CD14-positive monocyte (primary cell): ENCODE data around the gene HSP90AA1. TPM values are rescaled to one million over a fixed set of nuclear protein-coding genes. Genes with fewer than 3 reads are reported as not detected.

ENCODE experiments used
- DNase-seq, 3 donors: peaks; one replicate each; pipeline ENCODE4 v3.0.0-alpha.2; 2011 to 2022
- H2AFZ ChIP-seq: 2 replicates; pipeline ENCODE4 v1.6.0; 2012; ENCODE audit warnings: mild to moderate bottlenecking, low read depth, low read length, inconsistent platforms; ENCODE audit not compliant: insufficient read depth, poor library complexity, severe bottlenecking
- H3K27ac ChIP-seq, 2 donors: 1 replicate in 1 of 2; 2 replicates in 1 of 2; pipeline ENCODE4 v1.5.1; 2012 to 2013; ENCODE audit warnings: low read length in 2 of 2, control low read depth in 1 of 2, inconsistent platforms in 1 of 2, low read depth in 1 of 2, mild to moderate bottlenecking in 1 of 2
- H3K27me3 ChIP-seq, 2 donors: one replicate each; pipeline versions ENCODE4 v1.6.0 to v1.6.1; 2011 to 2013; ENCODE audit warnings: low read length in 2 of 2; ENCODE audit not compliant: control insufficient read depth in 2 of 2, insufficient read depth in 2 of 2
- H3K36me3 ChIP-seq, 2 donors: replicated peaks in 1 of 2; 1 replicate in 1 of 2; 2 replicates in 1 of 2; pipeline versions ENCODE4 v1.5.1 to v1.6.1; 2012 to 2013; ENCODE audit warnings: low read length in 2 of 2, control low read depth in 1 of 2, inconsistent platforms in 1 of 2, mild to moderate bottlenecking in 1 of 2; ENCODE audit not compliant: insufficient read depth in 2 of 2, control insufficient read depth in 1 of 2
- H3K4me1 ChIP-seq, 2 donors: 1 replicate in 1 of 2; 2 replicates in 1 of 2; pipeline versions ENCODE4 v1.5.1 to v1.6.1; 2012 to 2013; ENCODE audit warnings: low read length in 2 of 2, control low read depth in 1 of 2, inconsistent platforms in 1 of 2, mild to moderate bottlenecking in 1 of 2, moderate library complexity in 1 of 2; ENCODE audit not compliant: insufficient read depth in 2 of 2, control insufficient read depth in 1 of 2
- H3K4me2 ChIP-seq: replicated peaks from 2 replicates; pipeline ENCODE3; 2012; ENCODE audit warnings: low read length, moderate library complexity, mild to moderate bottlenecking; ENCODE audit not compliant: poor library complexity, severe bottlenecking; ENCODE audit errors: extremely low read depth
- H3K4me3 ChIP-seq, 3 experiments: fragments of 200-600 bp in 1 of 3; sonication (generic) in 1 of 3; replicated peaks in 1 of 3; 1 replicate in 2 of 3; 2 replicates in 1 of 3; pipeline ENCODE4 v1.5.1; 2011 to 2013; ENCODE audit warnings: low read length in 3 of 3, mild to moderate bottlenecking in 3 of 3, control low read depth in 2 of 3, low read depth in 2 of 3, inconsistent platforms in 1 of 3, moderate library complexity in 1 of 3
- H3K79me2 ChIP-seq: 2 replicates; pipeline ENCODE4 v1.6.0; 2012; ENCODE audit warnings: mild to moderate bottlenecking, control low read depth, inconsistent platforms, low read length, moderate library complexity; ENCODE audit not compliant: insufficient read depth
- H3K9ac ChIP-seq: 2 replicates; pipeline ENCODE4 v1.6.0; 2017; ENCODE audit warnings: low read length, mild to moderate bottlenecking; ENCODE audit not compliant: insufficient read depth, poor library complexity, severe bottlenecking
- H3K9me3 ChIP-seq, 2 donors: replicated peaks in 1 of 2; 1 replicate in 1 of 2; 2 replicates in 1 of 2; pipeline versions ENCODE4 v1.5.1 to v1.6.1; 2012 to 2013; ENCODE audit warnings: low read length in 2 of 2, control low read depth in 1 of 2; ENCODE audit not compliant: control insufficient read depth in 1 of 2, insufficient read depth in 1 of 2
- H4K20me1 ChIP-seq: 2 replicates; pipeline ENCODE4 v1.6.0; 2012; ENCODE audit warnings: mild to moderate bottlenecking, low read length, control low read depth, moderate library complexity; ENCODE audit not compliant: insufficient read depth
- H3K27ac Mint-ChIP-seq, 7 donors: one replicate each; pipeline ENCODE4 v1.8.0; 2020; ENCODE audit warnings: mild to moderate bottlenecking in 7 of 7, mixed read lengths in 7 of 7, moderate library complexity in 6 of 7, inconsistent platforms in 2 of 7
- H3K27me3 Mint-ChIP-seq, 3 donors: one replicate each; pipeline ENCODE4 v1.8.0; 2021 to 2022; ENCODE audit warnings: low read depth in 3 of 3, mild to moderate bottlenecking in 3 of 3, mixed read lengths in 3 of 3, moderate library complexity in 3 of 3, inconsistent platforms in 1 of 3
- H3K36me3 Mint-ChIP-seq, 2 donors: one replicate each; pipeline ENCODE4 v1.8.0; 2020; ENCODE audit warnings: mixed read lengths in 2 of 2, inconsistent platforms in 1 of 2, mild to moderate bottlenecking in 1 of 2
- H3K4me1 Mint-ChIP-seq: one replicate; pipeline ENCODE4 v1.8.0; 2020; ENCODE audit warnings: mild to moderate bottlenecking, mixed read lengths
- H3K4me3 Mint-ChIP-seq, 2 donors: one replicate each; pipeline ENCODE4 v1.8.0; 2020; ENCODE audit warnings: mild to moderate bottlenecking in 2 of 2, mixed read lengths in 2 of 2, moderate library complexity in 1 of 2
- H3K9me3 Mint-ChIP-seq, 7 donors: one replicate each; pipeline ENCODE4 v1.8.0; 2020 to 2022; ENCODE audit warnings: mixed read lengths in 7 of 7, mild to moderate bottlenecking in 6 of 7, moderate library complexity in 6 of 7, inconsistent platforms in 2 of 7
- WGBS: methylation state at CpG from one replicate; pipeline ENCODE4 v1.1.5; 2013; ENCODE audit warnings: missing lambda C conversion rate; ENCODE audit not compliant: insufficient coverage; 5-methylcytosine and 5-hydroxymethylcytosine counted together
- intact Hi-C, 2 donors: fragments of 100-400 bp; cut with micrococcal nuclease; formaldehyde crosslinking; loops; one replicate each; pipeline versions ENCODE4 v1.15.0 to v1.15.1; 2023
- polyA plus RNA-seq, 3 donors: library from polyadenylated mRNA; depleted of rRNA in 1 of 3; unstranded in 2 of 3; stranded (reverse) in 1 of 3; fragments of 300-500 nt in 2 of 3; fragments of >200 nt in 1 of 3; fragmentation: Illumina TruSeq in 2 of 3; gene quantifications; 1 replicate in 2 of 3; 2 replicates in 1 of 3; pipeline ENCODE4 v1.2.3, GENCODE V29; 2012 to 2021
- TF ChIP-seq, protein P1 (sequence below): fragments of 200-600 bp; IDR thresholded peaks from one replicate; pipeline ENCODE4 v1.8.0; 2022; ENCODE audit warnings: antibody characterized with exemption, mild to moderate bottlenecking

HSP90AA1 gene
- polyA plus RNA-seq, 3 donors, result 149 to 211 (median 180) TPM

DNA sequence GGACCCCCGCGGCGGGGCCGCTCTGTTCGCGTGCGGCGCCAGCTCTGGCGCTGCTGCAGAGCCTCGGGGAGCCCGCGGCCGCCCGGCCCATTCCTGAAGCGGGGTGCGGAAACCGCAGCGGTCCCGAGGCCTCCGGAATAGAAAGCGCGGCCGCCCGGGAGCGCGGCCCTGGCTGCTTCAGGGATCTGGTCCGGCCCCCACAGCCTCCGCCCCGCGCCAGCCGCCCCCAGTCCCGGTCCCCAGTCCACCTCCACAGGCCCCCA lies 204 bp downstream of the HSP90AA1 start:
- Histone ChIP-seq H3K79me2 (peaks cover 53% of the 10 kb centered on the region), H3K4me1 (peaks cover 25 to 47% of the 10 kb centered on the region in 2 donors), H3K9ac (peak overlapping the region; percentile 90), H2AFZ (no peak overlapping the region), H3K4me2 (peak overlapping the region; percentile 91), H4K20me1 (peaks cover 40% of the 10 kb centered on the region), H3K27ac (peak overlapping the region; percentile 83 to 91), H3K27me3 (no peaks in the 10 kb centered on the region), H3K36me3 (peaks cover 40 to 42% of the 10 kb centered on the region in 2 donors), H3K9me3 (no peaks in the 10 kb centered on the region), H3K4me3 (peak overlapping the region; percentile 52 to 88 (median 57))
- 0% methylated on average over 32 of the region's 32 CpGs for WGBS
- TF ChIP-seq, protein P1, sequence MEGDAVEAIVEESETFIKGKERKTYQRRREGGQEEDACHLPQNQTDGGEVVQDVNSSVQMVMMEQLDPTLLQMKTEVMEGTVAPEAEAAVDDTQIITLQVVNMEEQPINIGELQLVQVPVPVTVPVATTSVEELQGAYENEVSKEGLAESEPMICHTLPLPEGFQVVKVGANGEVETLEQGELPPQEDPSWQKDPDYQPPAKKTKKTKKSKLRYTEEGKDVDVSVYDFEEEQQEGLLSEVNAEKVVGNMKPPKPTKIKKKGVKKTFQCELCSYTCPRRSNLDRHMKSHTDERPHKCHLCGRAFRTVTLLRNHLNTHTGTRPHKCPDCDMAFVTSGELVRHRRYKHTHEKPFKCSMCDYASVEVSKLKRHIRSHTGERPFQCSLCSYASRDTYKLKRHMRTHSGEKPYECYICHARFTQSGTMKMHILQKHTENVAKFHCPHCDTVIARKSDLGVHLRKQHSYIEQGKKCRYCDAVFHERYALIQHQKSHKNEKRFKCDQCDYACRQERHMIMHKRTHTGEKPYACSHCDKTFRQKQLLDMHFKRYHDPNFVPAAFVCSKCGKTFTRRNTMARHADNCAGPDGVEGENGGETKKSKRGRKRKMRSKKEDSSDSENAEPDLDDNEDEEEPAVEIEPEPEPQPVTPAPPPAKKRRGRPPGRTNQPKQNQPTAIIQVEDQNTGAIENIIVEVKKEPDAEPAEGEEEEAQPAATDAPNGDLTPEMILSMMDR, result no peak
- Mint-ChIP-seq H3K27ac (peak overlapping the region; percentile 77 to 95 (median 92)), H3K9me3 (peaks cover 0 to 5% (median 0%) of the 10 kb centered on the region in 7 donors), H3K4me3 (peak overlapping the region; percentile 81 to 85), H3K36me3 (peaks cover 47 to 48% of the 10 kb centered on the region in 2 donors), H3K4me1 (peaks cover 54% of the 10 kb centered on the region), H3K27me3 (peaks cover 4 to 6% (median 5%) of the 10 kb centered on the region in 3 donors)
- intact Hi-C loops, result loop anchor here in 1 of 2 donors (5.0 kb wide), 3 partner anchors 51 to 276 kb away; partner anchors contain the start of genes CINP, TECPR2, WDR20 and ZNF839
- no peak for DNase-seq

DNA sequence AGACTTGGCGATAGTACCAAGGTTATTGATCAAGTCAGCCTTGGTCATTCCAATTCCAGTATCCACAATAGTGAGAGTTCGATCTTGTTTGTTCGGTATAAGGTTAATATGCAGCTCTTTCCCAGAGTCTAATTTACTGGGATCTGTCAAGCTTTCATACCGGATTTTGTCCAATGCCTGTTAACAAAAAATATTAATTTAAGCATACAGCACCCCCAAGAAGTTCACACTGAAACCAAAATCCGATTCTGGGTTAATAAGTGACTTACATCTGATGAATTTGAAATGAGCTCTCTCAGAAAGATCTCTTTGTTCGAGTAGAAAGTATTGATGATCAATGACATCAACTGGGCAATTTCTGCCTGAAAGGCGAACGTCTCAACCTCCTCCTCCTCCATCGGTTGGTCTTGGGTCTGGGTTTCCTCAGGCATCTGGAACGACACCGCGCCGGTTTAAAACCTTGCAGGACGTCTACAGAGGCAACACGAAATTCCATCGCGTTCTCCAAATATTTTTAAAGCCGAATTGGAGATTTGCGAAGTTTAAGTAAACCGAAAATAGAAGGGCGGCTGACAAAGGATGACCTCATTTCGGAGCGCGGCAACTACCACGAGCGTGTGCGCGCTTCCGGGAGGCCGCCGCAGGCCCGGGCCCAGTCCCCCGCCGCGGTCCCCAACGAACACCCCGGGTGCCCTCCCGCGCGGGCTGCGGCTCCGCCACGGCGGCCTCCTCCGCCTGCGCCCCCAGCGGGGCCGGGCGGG lies 716 bp downstream of the HSP90AA1 start:
- WGBS, result under 1% methylated on average over 40 of the region's 49 CpGs

More for the DNA sequence above, 716 bp downstream of the HSP90AA1 start:
- Mint-ChIP-seq H3K36me3 (peaks cover 52 to 53% of the 10 kb centered on the region in 2 donors), H3K27me3 (peaks cover 4 to 6% (median 5%) of the 10 kb centered on the region in 3 donors), H3K4me3 (peak overlapping the region; percentile 94 to 95), H3K27ac (peak overlapping the region; percentile 89 to 96 (median 94)), H3K4me1 (peaks cover 54% of the 10 kb centered on the region), H3K9me3 (peaks cover 0 to 5% (median 0%) of the 10 kb centered on the region in 7 donors)
- intact Hi-C loops, result loop anchor here in 1 of 2 donors (5.0 kb wide), 3 partner anchors 51 to 276 kb away; partner anchors contain the start of genes CINP, TECPR2, WDR20 and ZNF839
- Histone ChIP-seq H3K9ac (peak overlapping the region; percentile 90), H3K4me1 (peaks cover 25 to 47% of the 10 kb centered on the region in 2 donors), H3K27ac (peak overlapping the region; percentile 83 to 91), H3K4me3 (peak overlapping the region; percentile 52 to 88 (median 57)), H3K79me2 (peaks cover 53% of the 10 kb centered on the region), H3K9me3 (no peaks in the 10 kb centered on the region), H4K20me1 (peaks cover 45% of the 10 kb centered on the region), H2AFZ (no peak overlapping the region), H3K36me3 (peaks cover 45 to 48% of the 10 kb centered on the region in 2 donors), H3K27me3 (no peaks in the 10 kb centered on the region), H3K4me2 (peak overlapping the region; percentile 91)
- TF ChIP-seq, protein P1, result no peak
- peak; percentile 41 to 70 (median 44) for DNase-seq
